ENCODE measurements around the gene WDR88.
"Not testable (repeated sequence)": the region's sequence is repeated elsewhere in the genome, so short reads cannot be mapped to it uniquely, and the experiment has no call there.

Gene WDR88

GRCh38 chr19:33208371-33208895, 76.5 kb downstream of the WDR88 start:
- no peak for DNase-seq
- Mint-ChIP-seq H3K27ac (no peak overlapping the region), H3K9me3 (no peaks in the 10 kb centered on the region), H3K36me3 (ENCODE audit: insufficient read depth) (no peaks in the 10 kb centered on the region), H3K4me1 (ENCODE audit: low read depth in 2 of 2) (no peaks in the 10 kb centered on the region), H3K4me3 (no peak overlapping the region), H3K27me3 (peaks cover 0 to 9% of the 10 kb centered on the region in 2 donors)
- ATAC-seq (replicated peaks), result no peak

- Mint-ChIP-seq H3K4me1 (ENCODE audit: low read depth in 2 of 2) (no peaks in the 10 kb centered on the region), H3K4me3 (no peak overlapping the region), H3K9me3 (no peaks in the 10 kb centered on the region), H3K27ac (no peak overlapping the region), H3K36me3 (ENCODE audit: insufficient read depth) (no peaks in the 10 kb centered on the region), H3K27me3 (peaks cover 0 to 14% of the 10 kb centered on the region in 2 donors)
- ATAC-seq (replicated peaks) (no peak), DNase-seq (no peak)
These were observed 77.3 kb downstream of the WDR88 start for GRCh38 chr19:33208904-33209849.

GRCh38 chr19:33209850-33210230, 77.9 kb downstream of the WDR88 start:
- H3K9me3 Mint-ChIP-seq; H3K36me3 Mint-ChIP-seq (ENCODE audit: insufficient read depth); H3K27ac Mint-ChIP-seq; H3K4me3 Mint-ChIP-seq; ATAC-seq (replicated peaks); DNase-seq; H3K4me1 Mint-ChIP-seq (ENCODE audit: low read depth in 2 of 2): not testable (repeated sequence)
- H3K27me3 Mint-ChIP-seq, result peaks cover 4 to 21% of the 10 kb centered on the region in 2 donors

GRCh38 chr19:33210266-33210940, 78.5 kb downstream of the WDR88 start:
- Mint-ChIP-seq H3K27ac (no peak overlapping the region), H3K4me3 (no peak overlapping the region), H3K27me3 (peaks cover 4 to 22% of the 10 kb centered on the region in 2 donors), H3K4me1 (ENCODE audit: low read depth in 2 of 2) (no peaks in the 10 kb centered on the region), H3K9me3 (no peaks in the 10 kb centered on the region), H3K36me3 (ENCODE audit: insufficient read depth) (no peaks in the 10 kb centered on the region)
- ATAC-seq (replicated peaks), result no peak
- DNase-seq, result no peak

GRCh38 chr19:33211794-33212435, 80.0 kb downstream of the WDR88 start:
- ATAC-seq (replicated peaks) (no peak), DNase-seq (no peak)
- H3K4me1 Mint-ChIP-seq (ENCODE audit: low read depth in 2 of 2), result no peaks in the 10 kb centered on the region
- H3K36me3 Mint-ChIP-seq (ENCODE audit: insufficient read depth), result no peaks in the 10 kb centered on the region
- H3K4me3 Mint-ChIP-seq, result no peak overlapping the region
- no peak overlapping the region for H3K27ac Mint-ChIP-seq
- H3K27me3 Mint-ChIP-seq, result peaks cover 4 to 22% of the 10 kb centered on the region in 2 donors
- H3K9me3 Mint-ChIP-seq, result no peaks in the 10 kb centered on the region

- no peak for DNase-seq
- H3K27ac Mint-ChIP-seq, result no peak overlapping the region
- H3K27me3 Mint-ChIP-seq, result peaks cover 4 to 22% of the 10 kb centered on the region in 2 donors
These were observed 80.7 kb downstream of the WDR88 start for GRCh38 chr19:33212436-33213172.

GRCh38 chr19:33214596-33214995, 82.7 kb downstream of the WDR88 start:
- no peaks in the 10 kb centered on the region for H3K36me3 Mint-ChIP-seq (ENCODE audit: insufficient read depth)
- no peak overlapping the region for H3K27ac Mint-ChIP-seq
- no peaks in the 10 kb centered on the region for H3K9me3 Mint-ChIP-seq
- peaks cover 4 to 22% of the 10 kb centered on the region in 2 donors for H3K27me3 Mint-ChIP-seq
- ATAC-seq (replicated peaks), result no peak
- no peaks in the 10 kb centered on the region for H3K4me1 Mint-ChIP-seq (ENCODE audit: low read depth in 2 of 2)
- H3K4me3 Mint-ChIP-seq, result no peak overlapping the region
- DNase-seq, result no peak

More at GRCh38 chr19:33212436-33213172, 80.7 kb downstream of the WDR88 start:
- Mint-ChIP-seq H3K4me3 (no peak overlapping the region), H3K9me3 (no peaks in the 10 kb centered on the region), H3K36me3 (ENCODE audit: insufficient read depth) (no peaks in the 10 kb centered on the region), H3K4me1 (ENCODE audit: low read depth in 2 of 2) (no peaks in the 10 kb centered on the region)
- ATAC-seq (replicated peaks), result no peak

- H3K27me3 Mint-ChIP-seq, result peaks cover 10 to 28% of the 10 kb centered on the region in 2 donors
- no peak overlapping the region for H3K4me3 Mint-ChIP-seq
- no peaks in the 10 kb centered on the region for H3K9me3 Mint-ChIP-seq
- no peak overlapping the region for H3K27ac Mint-ChIP-seq
- no peak for ATAC-seq (replicated peaks)
- no peaks in the 10 kb centered on the region for H3K4me1 Mint-ChIP-seq (ENCODE audit: low read depth in 2 of 2)
- no peak for DNase-seq
- H3K36me3 Mint-ChIP-seq (ENCODE audit: insufficient read depth), result no peaks in the 10 kb centered on the region
These were observed 83.7 kb downstream of the WDR88 start for GRCh38 chr19:33215438-33216197.

GRCh38 chr19:33216198-33216830, 84.4 kb downstream of the WDR88 start:
- H3K4me3 Mint-ChIP-seq, result no peak overlapping the region
- ATAC-seq (replicated peaks), result no peak
- peaks cover 17 to 28% of the 10 kb centered on the region in 2 donors for H3K27me3 Mint-ChIP-seq
- H3K27ac Mint-ChIP-seq, result peak overlapping the region in 1 of 2 donors; percentile 38
- H3K4me1 Mint-ChIP-seq (ENCODE audit: low read depth in 2 of 2), result no peaks in the 10 kb centered on the region
- no peak for DNase-seq
- H3K36me3 Mint-ChIP-seq (ENCODE audit: insufficient read depth), result no peaks in the 10 kb centered on the region
- H3K9me3 Mint-ChIP-seq, result no peaks in the 10 kb centered on the region

GRCh38 chr19:33217881-33218280, 86.0 kb downstream of the WDR88 start:
- H3K27me3 Mint-ChIP-seq, result peaks cover 26 to 43% of the 10 kb centered on the region in 2 donors
- no peak overlapping the region for H3K27ac Mint-ChIP-seq
- H3K36me3 Mint-ChIP-seq (ENCODE audit: insufficient read depth), result no peaks in the 10 kb centered on the region
- no peak for ATAC-seq (replicated peaks)
- no peak overlapping the region for H3K4me3 Mint-ChIP-seq
- DNase-seq, result no peak
- H3K9me3 Mint-ChIP-seq, result no peaks in the 10 kb centered on the region
- H3K4me1 Mint-ChIP-seq (ENCODE audit: low read depth in 2 of 2), result no peaks in the 10 kb centered on the region

GRCh38 chr19:33219261-33219815, 87.4 kb downstream of the WDR88 start:
- no peak overlapping the region for H3K4me3 Mint-ChIP-seq
- no peak for ATAC-seq (replicated peaks)
- no peaks in the 10 kb centered on the region for H3K4me1 Mint-ChIP-seq (ENCODE audit: low read depth in 2 of 2)
- no peaks in the 10 kb centered on the region for H3K9me3 Mint-ChIP-seq
- no peak overlapping the region for H3K27ac Mint-ChIP-seq
- H3K27me3 Mint-ChIP-seq, result peaks cover 31 to 50% of the 10 kb centered on the region in 2 donors
- DNase-seq, result no peak
- H3K36me3 Mint-ChIP-seq (ENCODE audit: insufficient read depth), result no peaks in the 10 kb centered on the region

- no peak for ATAC-seq (replicated peaks)
- H3K27ac Mint-ChIP-seq, result no peak overlapping the region
- H3K36me3 Mint-ChIP-seq (ENCODE audit: insufficient read depth), result no peaks in the 10 kb centered on the region
- peaks cover 34 to 53% of the 10 kb centered on the region in 2 donors for H3K27me3 Mint-ChIP-seq
- DNase-seq, result no peak
- H3K4me1 Mint-ChIP-seq (ENCODE audit: low read depth in 2 of 2), result peaks cover 0 to 3% of the 10 kb centered on the region in 2 donors
- H3K4me3 Mint-ChIP-seq, result no peak overlapping the region
- no peaks in the 10 kb centered on the region for H3K9me3 Mint-ChIP-seq
These were observed 88.2 kb downstream of the WDR88 start for GRCh38 chr19:33220115-33220514.

Measured in effector memory CD8-positive, alpha-beta T cell (primary cell).